HCT116 (cell line): ENCODE measurements around the gene FHL5. TPM values are rescaled to one million over a fixed set of nuclear protein-coding genes. Genes with fewer than 3 reads are reported as not detected.

Source experiments
- ATAC-seq: fragments of 200-7000 bp; cut with Tn5 transposase; 2 replicates; pipeline ENCODE4 v1.9.1; 2020; ENCODE audit warnings: mild to moderate bottlenecking, moderate library complexity
- BruUV-seq: library from RNA; stranded (reverse); fragments of 400-500 nt; replicated peaks from 2 replicates; lab custom pipeline; 2021; lab: Mats Ljungman, UMichigan
- CTCF ChIA-PET: fragments of 300-600 bp; sonication (Branson Sonifier 250); formaldehyde crosslinking; loops from one replicate; lab custom pipeline; 2021; ENCODE audit warnings: antibody characterized with exemption; lab: Charles Lee
- POLR2A ChIA-PET: fragments of 300-600, 350-600 bp; sonication (Branson Sonifier 250); formaldehyde crosslinking; loops from one replicate; lab custom pipeline; 2021; ENCODE audit warnings: antibody characterized with exemption; lab: Charles Lee
- RAD21 ChIA-PET, 2 experiments: fragments of 300-600 bp; sonication (Branson Sonifier 250); formaldehyde crosslinking; loops; one replicate each; lab custom pipeline; 2023; ENCODE audit warnings: low total read pairs in 2 of 2; ENCODE audit not compliant: uncharacterized antibody in 2 of 2, unreplicated experiment in 2 of 2, low non-redundant PET in 1 of 2; lab: Charles Lee
- DNase-seq: peaks from one replicate; pipeline ENCODE4 v3.0.0-alpha.2; 2010; ENCODE audit warnings: low read depth, low spot score
- H2AFZ ChIP-seq: fragments of 200-600 bp; shearing (Covaris generic), sonication (generic); 2 replicates; pipeline ENCODE4 v1.6.1; 2017; ENCODE audit warnings: low read depth, mixed run types, mixed read lengths, antibody characterized with exemption, low read length; ENCODE audit not compliant: poor library complexity, severe bottlenecking
- H3K27ac ChIP-seq: 2 replicates; pipeline ENCODE4 v1.5.1; 2012; ENCODE audit warnings: low read depth, low read length
- H3K27me3 ChIP-seq: fragments of 200-600 bp; sonication (generic); 2 replicates; pipeline ENCODE4 v1.6.1; 2016; ENCODE audit warnings: mixed run types, low read length, mixed read lengths; ENCODE audit not compliant: insufficient read depth
- H3K36me3 ChIP-seq, 2 experiments: fragments of 200-500 bp in 1 of 2; fragments of 200-600 bp in 1 of 2; sonication (Bioruptor generic) in 1 of 2; sonication (generic) in 1 of 2; 2 replicates each; pipeline versions ENCODE4 v1.5.1 to v1.6.1; 2014 to 2016; ENCODE audit warnings: low read length in 2 of 2, inconsistent platforms in 1 of 2, mixed read lengths in 1 of 2, mixed run types in 1 of 2; ENCODE audit not compliant: insufficient read depth in 2 of 2, control insufficient read depth in 1 of 2
- H3K4me1 ChIP-seq, 2 experiments: fragments of 200-600 bp in 1 of 2; sonication (generic) in 1 of 2; 2 replicates each; pipeline versions ENCODE4 v1.5.1 to v1.6.1; 2012 to 2017; ENCODE audit warnings: low read length in 2 of 2, inconsistent platforms in 1 of 2, mild to moderate bottlenecking in 1 of 2, mixed read lengths in 1 of 2, mixed run types in 1 of 2, moderate library complexity in 1 of 2; ENCODE audit not compliant: insufficient read depth in 2 of 2, control insufficient read depth in 1 of 2
- H3K4me2 ChIP-seq: fragments of 200-600 bp; sonication (generic); 2 replicates; pipeline ENCODE4 v1.6.1; 2017; ENCODE audit warnings: mixed run types, low read length, mixed read lengths
- H3K4me3 ChIP-seq, 2 experiments: fragments of 200-600 bp in 1 of 2; sonication (generic) in 1 of 2; replicated peaks in 1 of 2; 2 replicates each; pipeline ENCODE4 v1.5.1; 2011 to 2016; ENCODE audit warnings: low read length in 2 of 2, control low read depth in 1 of 2, low read depth in 1 of 2, mild to moderate bottlenecking in 1 of 2, mixed read lengths in 1 of 2, mixed run types in 1 of 2
- H3K79me2 ChIP-seq: fragments of 200-600 bp; sonication (generic); 2 replicates; pipeline ENCODE4 v1.6.1; 2017; ENCODE audit warnings: mild to moderate bottlenecking, mixed run types, low read length, moderate library complexity, mixed read lengths; ENCODE audit not compliant: insufficient read depth
- H3K9ac ChIP-seq: fragments of 200-600 bp; sonication (generic); 2 replicates; pipeline ENCODE4 v1.6.1; 2016; ENCODE audit warnings: low read length, mixed read lengths
- H3K9me2 ChIP-seq: fragments of 200-600 bp; sonication (generic), shearing (Covaris generic); 2 replicates; pipeline ENCODE4 v1.6.1; 2017; ENCODE audit warnings: mixed run types, mild to moderate bottlenecking, moderate library complexity; ENCODE audit not compliant: insufficient read depth
- H3K9me3 ChIP-seq, 2 experiments: fragments of 200-500 bp in 1 of 2; fragments of 200-600 bp in 1 of 2; sonication (Bioruptor generic) in 1 of 2; sonication (generic) in 1 of 2; 2 replicates each; pipeline ENCODE4 v1.6.1; 2014 to 2017; ENCODE audit warnings: low read length in 2 of 2, mixed read lengths in 2 of 2, inconsistent platforms in 1 of 2, low read depth in 1 of 2, mild to moderate bottlenecking in 1 of 2, mixed run types in 1 of 2, moderate library complexity in 1 of 2; ENCODE audit not compliant: control insufficient read depth in 1 of 2, insufficient read depth in 1 of 2
- H4K20me1 ChIP-seq: fragments of 200-600 bp; sonication (generic), shearing (Covaris generic); 2 replicates; pipeline ENCODE4 v1.6.1; 2017; ENCODE audit warnings: mixed run types, mild to moderate bottlenecking, moderate library complexity; ENCODE audit not compliant: insufficient read depth
- CBX3 ChIP-seq: IDR thresholded peaks from 2 replicates; pipeline ENCODE4 v1.6.1; 2012; ENCODE audit warnings: low read depth
- CEBPB ChIP-seq: IDR thresholded peaks from 2 replicates; pipeline ENCODE4 v1.6.1; 2012; ENCODE audit warnings: low read depth
- ELF1 ChIP-seq: IDR thresholded peaks from 2 replicates; pipeline ENCODE4 v1.6.1; 2012; ENCODE audit warnings: low read depth, borderline replicate concordance
- EZH2 ChIP-seq: fragments of 200-600 bp; sonication (generic); IDR thresholded peaks from 2 replicates; pipeline ENCODE4 v1.6.1; 2017; ENCODE audit warnings: antibody characterized with exemption, mixed run types
- JUND ChIP-seq: IDR thresholded peaks from 2 replicates; pipeline ENCODE4 v1.6.1; 2012
- POLR2A ChIP-seq: IDR thresholded peaks from 2 replicates; pipeline ENCODE4 v1.7.0; 2011; ENCODE audit warnings: borderline replicate concordance; ENCODE audit not compliant: insufficient read depth, insufficient read length; ENCODE audit errors: extremely low read depth
- POLR2AphosphoS5 ChIP-seq: IDR thresholded peaks from 2 replicates; pipeline ENCODE4 v1.6.1; 2011; ENCODE audit warnings: mild to moderate bottlenecking, low read depth, low read length, moderate library complexity
- SIN3A ChIP-seq: IDR thresholded peaks from 2 replicates; pipeline ENCODE4 v1.6.1; 2012; ENCODE audit warnings: low read depth
- SP1 ChIP-seq: IDR thresholded peaks from 2 replicates; pipeline ENCODE4 v1.6.1; 2012; ENCODE audit warnings: low read depth
- TCF7L2 ChIP-seq: IDR thresholded peaks from 2 replicates; pipeline ENCODE4 v1.7.0; 2011; ENCODE audit warnings: borderline replicate concordance, inconsistent platforms; ENCODE audit not compliant: insufficient read depth, insufficient read length; ENCODE audit errors: extremely low read depth
- YY1 ChIP-seq: IDR thresholded peaks from 2 replicates; pipeline ENCODE4 v1.6.1; 2011; ENCODE audit warnings: low read length, low read depth, moderate library complexity, mild to moderate bottlenecking; ENCODE audit not compliant: insufficient replicate concordance; ENCODE audit errors: extremely low read depth
- ZFX ChIP-seq: fragments of 450-650 bp; IDR thresholded peaks from 2 replicates; pipeline ENCODE4 v1.6.1; 2017
- intact Hi-C: fragments of 100-400 bp; cut with micrococcal nuclease; formaldehyde crosslinking; loops from 2 replicates; pipeline ENCODE4 v1.10.0; 2022
- total RNA-seq: library from RNA; stranded (reverse); gene quantifications from one replicate; pipeline ENCODE4 v1.2.1, GENCODE V29; 2021; ENCODE audit not compliant: unreplicated experiment
- TF ChIP-seq, protein P1 (sequence below): IDR thresholded peaks from 2 replicates; pipeline ENCODE4 v1.6.1; 2012; ENCODE audit warnings: low read depth
- TF ChIP-seq, protein P2 (sequence below): IDR thresholded peaks from 2 replicates; pipeline ENCODE4 v1.6.1; 2012
- TF ChIP-seq, protein P3 (sequence below): IDR thresholded peaks from 2 replicates; pipeline ENCODE4 v1.6.1; 2012
- TF ChIP-seq, protein P4 (sequence below): IDR thresholded peaks from 2 replicates; pipeline ENCODE4 v1.6.1; 2011; ENCODE audit warnings: mild to moderate bottlenecking, low read length, moderate library complexity; ENCODE audit not compliant: insufficient replicate concordance; ENCODE audit errors: extremely low read depth
- TF ChIP-seq, protein P5 (sequence below), 3 experiments: fragments of 200-600 bp in 1 of 3; sonication (generic) in 1 of 3; IDR thresholded peaks in 2 of 3; conservative IDR thresholded peaks in 1 of 3; 2 replicates each; pipeline ENCODE4 v1.5.1; 2012 to 2017; ENCODE audit warnings: low read depth in 2 of 3, low read length in 2 of 3, antibody characterized with exemption in 1 of 3, borderline replicate concordance in 1 of 3, control low read depth in 1 of 3, mild to moderate bottlenecking in 1 of 3, mixed read lengths in 1 of 3, mixed run types in 1 of 3, moderate library complexity in 1 of 3; ENCODE audit not compliant: insufficient read depth in 1 of 3

FHL5 gene
- total RNA-seq, 1 experiment from 2014 or later = not detected

DNA sequence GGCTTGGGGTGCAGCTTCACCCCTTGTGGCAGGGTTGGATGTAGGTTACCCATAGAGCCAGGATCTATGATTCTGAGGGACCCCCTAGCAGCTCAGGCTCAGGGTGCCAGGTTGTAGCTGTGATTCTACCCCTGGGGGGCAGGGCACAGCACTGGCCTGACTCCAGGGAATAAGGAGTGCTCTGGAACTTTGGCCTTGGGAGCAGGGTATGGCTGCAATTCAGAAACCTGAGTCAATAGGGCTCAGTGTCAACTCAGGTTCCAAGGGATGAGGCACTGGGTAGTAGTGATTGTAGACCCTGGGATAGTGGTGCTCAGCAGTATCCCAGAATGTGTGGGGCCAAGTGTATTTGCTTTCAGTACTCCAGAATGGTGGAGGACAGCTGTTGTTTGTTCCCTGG, 8.6 kb downstream of the FHL5 start:
- Histone ChIP-seq H3K4me3 (no peak overlapping the region), H3K36me3 (no peaks in the 10 kb centered on the region), H3K9ac (no peak overlapping the region), H4K20me1 (no peaks in the 10 kb centered on the region), H3K9me2 (no peaks in the 10 kb centered on the region), H3K27ac (no peak overlapping the region), H3K4me1 (no peaks in the 10 kb centered on the region), H3K9me3 (peaks cover 0 to 11% of the 10 kb centered on the region in 2 experiments; a peak in 2 of 4 replicates), H3K4me2 (no peak overlapping the region), H3K79me2 (no peaks in the 10 kb centered on the region), H3K27me3 (no peaks in the 10 kb centered on the region), H2AFZ (no peak overlapping the region)
- DNase-seq (no peak), ATAC-seq (no peak)
- ChIA-PET CTCF (no interaction called here), RAD21 (no interaction called here), POLR2A (no interaction called here)
- no TSS peak for BruUV-seq
- TF ChIP-seq, protein P1, sequence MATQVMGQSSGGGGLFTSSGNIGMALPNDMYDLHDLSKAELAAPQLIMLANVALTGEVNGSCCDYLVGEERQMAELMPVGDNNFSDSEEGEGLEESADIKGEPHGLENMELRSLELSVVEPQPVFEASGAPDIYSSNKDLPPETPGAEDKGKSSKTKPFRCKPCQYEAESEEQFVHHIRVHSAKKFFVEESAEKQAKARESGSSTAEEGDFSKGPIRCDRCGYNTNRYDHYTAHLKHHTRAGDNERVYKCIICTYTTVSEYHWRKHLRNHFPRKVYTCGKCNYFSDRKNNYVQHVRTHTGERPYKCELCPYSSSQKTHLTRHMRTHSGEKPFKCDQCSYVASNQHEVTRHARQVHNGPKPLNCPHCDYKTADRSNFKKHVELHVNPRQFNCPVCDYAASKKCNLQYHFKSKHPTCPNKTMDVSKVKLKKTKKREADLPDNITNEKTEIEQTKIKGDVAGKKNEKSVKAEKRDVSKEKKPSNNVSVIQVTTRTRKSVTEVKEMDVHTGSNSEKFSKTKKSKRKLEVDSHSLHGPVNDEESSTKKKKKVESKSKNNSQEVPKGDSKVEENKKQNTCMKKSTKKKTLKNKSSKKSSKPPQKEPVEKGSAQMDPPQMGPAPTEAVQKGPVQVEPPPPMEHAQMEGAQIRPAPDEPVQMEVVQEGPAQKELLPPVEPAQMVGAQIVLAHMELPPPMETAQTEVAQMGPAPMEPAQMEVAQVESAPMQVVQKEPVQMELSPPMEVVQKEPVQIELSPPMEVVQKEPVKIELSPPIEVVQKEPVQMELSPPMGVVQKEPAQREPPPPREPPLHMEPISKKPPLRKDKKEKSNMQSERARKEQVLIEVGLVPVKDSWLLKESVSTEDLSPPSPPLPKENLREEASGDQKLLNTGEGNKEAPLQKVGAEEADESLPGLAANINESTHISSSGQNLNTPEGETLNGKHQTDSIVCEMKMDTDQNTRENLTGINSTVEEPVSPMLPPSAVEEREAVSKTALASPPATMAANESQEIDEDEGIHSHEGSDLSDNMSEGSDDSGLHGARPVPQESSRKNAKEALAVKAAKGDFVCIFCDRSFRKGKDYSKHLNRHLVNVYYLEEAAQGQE = no peak
- no peak for TF ChIP-seq SIN3A
- TF ChIP-seq, protein P2, sequence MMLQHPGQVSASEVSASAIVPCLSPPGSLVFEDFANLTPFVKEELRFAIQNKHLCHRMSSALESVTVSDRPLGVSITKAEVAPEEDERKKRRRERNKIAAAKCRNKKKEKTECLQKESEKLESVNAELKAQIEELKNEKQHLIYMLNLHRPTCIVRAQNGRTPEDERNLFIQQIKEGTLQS = no peak
- TF ChIP-seq YY1 = no peak
- TF ChIP-seq SP1 = no peak
- no peak for TF ChIP-seq EZH2
- no peak for TF ChIP-seq POLR2A
- TF ChIP-seq, protein P3, sequence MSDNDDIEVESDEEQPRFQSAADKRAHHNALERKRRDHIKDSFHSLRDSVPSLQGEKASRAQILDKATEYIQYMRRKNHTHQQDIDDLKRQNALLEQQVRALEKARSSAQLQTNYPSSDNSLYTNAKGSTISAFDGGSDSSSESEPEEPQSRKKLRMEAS = no peak
- TF ChIP-seq ZFX = no peak
- TF ChIP-seq POLR2AphosphoS5 = no peak
- TF ChIP-seq TCF7L2 = no peak
- no peak for TF ChIP-seq JUND
- no peak for TF ChIP-seq CEBPB
- TF ChIP-seq, protein P4, sequence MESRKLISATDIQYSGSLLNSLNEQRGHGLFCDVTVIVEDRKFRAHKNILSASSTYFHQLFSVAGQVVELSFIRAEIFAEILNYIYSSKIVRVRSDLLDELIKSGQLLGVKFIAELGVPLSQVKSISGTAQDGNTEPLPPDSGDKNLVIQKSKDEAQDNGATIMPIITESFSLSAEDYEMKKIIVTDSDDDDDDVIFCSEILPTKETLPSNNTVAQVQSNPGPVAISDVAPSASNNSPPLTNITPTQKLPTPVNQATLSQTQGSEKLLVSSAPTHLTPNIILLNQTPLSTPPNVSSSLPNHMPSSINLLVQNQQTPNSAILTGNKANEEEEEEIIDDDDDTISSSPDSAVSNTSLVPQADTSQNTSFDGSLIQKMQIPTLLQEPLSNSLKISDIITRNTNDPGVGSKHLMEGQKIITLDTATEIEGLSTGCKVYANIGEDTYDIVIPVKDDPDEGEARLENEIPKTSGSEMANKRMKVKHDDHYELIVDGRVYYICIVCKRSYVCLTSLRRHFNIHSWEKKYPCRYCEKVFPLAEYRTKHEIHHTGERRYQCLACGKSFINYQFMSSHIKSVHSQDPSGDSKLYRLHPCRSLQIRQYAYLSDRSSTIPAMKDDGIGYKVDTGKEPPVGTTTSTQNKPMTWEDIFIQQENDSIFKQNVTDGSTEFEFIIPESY = no peak
- TF ChIP-seq ELF1 = no peak
- TF ChIP-seq, protein P5, sequence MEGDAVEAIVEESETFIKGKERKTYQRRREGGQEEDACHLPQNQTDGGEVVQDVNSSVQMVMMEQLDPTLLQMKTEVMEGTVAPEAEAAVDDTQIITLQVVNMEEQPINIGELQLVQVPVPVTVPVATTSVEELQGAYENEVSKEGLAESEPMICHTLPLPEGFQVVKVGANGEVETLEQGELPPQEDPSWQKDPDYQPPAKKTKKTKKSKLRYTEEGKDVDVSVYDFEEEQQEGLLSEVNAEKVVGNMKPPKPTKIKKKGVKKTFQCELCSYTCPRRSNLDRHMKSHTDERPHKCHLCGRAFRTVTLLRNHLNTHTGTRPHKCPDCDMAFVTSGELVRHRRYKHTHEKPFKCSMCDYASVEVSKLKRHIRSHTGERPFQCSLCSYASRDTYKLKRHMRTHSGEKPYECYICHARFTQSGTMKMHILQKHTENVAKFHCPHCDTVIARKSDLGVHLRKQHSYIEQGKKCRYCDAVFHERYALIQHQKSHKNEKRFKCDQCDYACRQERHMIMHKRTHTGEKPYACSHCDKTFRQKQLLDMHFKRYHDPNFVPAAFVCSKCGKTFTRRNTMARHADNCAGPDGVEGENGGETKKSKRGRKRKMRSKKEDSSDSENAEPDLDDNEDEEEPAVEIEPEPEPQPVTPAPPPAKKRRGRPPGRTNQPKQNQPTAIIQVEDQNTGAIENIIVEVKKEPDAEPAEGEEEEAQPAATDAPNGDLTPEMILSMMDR (IDR thresholded peaks at IDR 0.05 in 2 of 3, conservative IDR thresholded peaks at IDR 0.05 in 1 of 3; ENCODE audit: borderline replicate concordance in 1 of 3, insufficient read depth in 1 of 3, low read depth in 2 of 3, low read length in 2 of 3) = no peak
- no peak for TF ChIP-seq CBX3
- intact Hi-C loops = no loop called here
